ENCODE data around the gene ATR.
"Not testable (repeated sequence)": the region's sequence is repeated elsewhere in the genome, so short reads cannot be mapped to it uniquely, and the experiment has no call there.

The ATR gene

GRCh38 chr3:142592268-142592667 is 13.7 kb upstream of the ATR start:
- DNase-seq (ENCODE audit: low read depth) = not testable (repeated sequence)

- no peak for DNase-seq (ENCODE audit: low read depth)
Measured at GRCh38 chr3:142588703-142589102, 10.2 kb upstream of the ATR start.

GRCh38 chr3:142586803-142587406 is 8.4 kb upstream of the ATR start:
- no peak for DNase-seq (ENCODE audit: low read depth)

GRCh38 chr3:142581070-142581469 is 2.5 kb upstream of the ATR start:
- not testable (repeated sequence) for DNase-seq (ENCODE audit: low read depth)

- no peak for DNase-seq (ENCODE audit: low read depth)
Measured at GRCh38 chr3:142580061-142580423, 1.5 kb upstream of the ATR start.

GRCh38 chr3:142577696-142578328 is 721 bp downstream of the ATR start:
- no peak for DNase-seq (ENCODE audit: low read depth)

- DNase-seq (ENCODE audit: low read depth) = no peak
Measured at GRCh38 chr3:142576792-142577191, 1.7 kb downstream of the ATR start.

- no peak for DNase-seq (ENCODE audit: low read depth)
Measured at GRCh38 chr3:142574665-142575064, 3.9 kb downstream of the ATR start.

GRCh38 chr3:142574223-142574622 is 4.3 kb downstream of the ATR start:
- DNase-seq (ENCODE audit: low read depth) = not testable (repeated sequence)

GRCh38 chr3:142569422-142569821 is 9.1 kb downstream of the ATR start:
- DNase-seq (ENCODE audit: low read depth) = not testable (repeated sequence)

- DNase-seq (ENCODE audit: low read depth) = no peak
Measured at GRCh38 chr3:142568393-142569017, 10.0 kb downstream of the ATR start.

- no peak for DNase-seq (ENCODE audit: low read depth)
Measured at GRCh38 chr3:142566096-142566495, 12.4 kb downstream of the ATR start.

- DNase-seq (ENCODE audit: low read depth) = no peak
Measured at GRCh38 chr3:142563496-142563997, 15.0 kb downstream of the ATR start.

GRCh38 chr3:142560118-142560517 is 18.4 kb downstream of the ATR start:
- no peak for DNase-seq (ENCODE audit: low read depth)

- no peak for DNase-seq (ENCODE audit: low read depth)
Measured at GRCh38 chr3:142553741-142554140, 24.8 kb downstream of the ATR start.

GRCh38 chr3:142552579-142552978 is 26.0 kb downstream of the ATR start:
- DNase-seq (ENCODE audit: low read depth) = not testable (repeated sequence)

GRCh38 chr3:142549986-142550385 is 28.5 kb downstream of the ATR start:
- DNase-seq (ENCODE audit: low read depth) = no peak

- no peak for DNase-seq (ENCODE audit: low read depth)
Measured at GRCh38 chr3:142543307-142543706, 35.2 kb downstream of the ATR start.

GRCh38 chr3:142542054-142542453 is 36.5 kb downstream of the ATR start:
- DNase-seq (ENCODE audit: low read depth) = no peak

- DNase-seq (ENCODE audit: low read depth) = no peak
Measured at GRCh38 chr3:142536519-142536918, 42.0 kb downstream of the ATR start.

- no peak for DNase-seq (ENCODE audit: low read depth)
Measured at GRCh38 chr3:142534543-142534942, 44.0 kb downstream of the ATR start.

GRCh38 chr3:142530296-142530695 is 48.2 kb downstream of the ATR start:
- DNase-seq (ENCODE audit: low read depth) = no peak

GRCh38 chr3:142523921-142524566 is 54.5 kb downstream of the ATR start:
- DNase-seq (ENCODE audit: low read depth) = no peak
